Measurements from ENCODE around the gene LEKR1.

Gene LEKR1

DNA sequence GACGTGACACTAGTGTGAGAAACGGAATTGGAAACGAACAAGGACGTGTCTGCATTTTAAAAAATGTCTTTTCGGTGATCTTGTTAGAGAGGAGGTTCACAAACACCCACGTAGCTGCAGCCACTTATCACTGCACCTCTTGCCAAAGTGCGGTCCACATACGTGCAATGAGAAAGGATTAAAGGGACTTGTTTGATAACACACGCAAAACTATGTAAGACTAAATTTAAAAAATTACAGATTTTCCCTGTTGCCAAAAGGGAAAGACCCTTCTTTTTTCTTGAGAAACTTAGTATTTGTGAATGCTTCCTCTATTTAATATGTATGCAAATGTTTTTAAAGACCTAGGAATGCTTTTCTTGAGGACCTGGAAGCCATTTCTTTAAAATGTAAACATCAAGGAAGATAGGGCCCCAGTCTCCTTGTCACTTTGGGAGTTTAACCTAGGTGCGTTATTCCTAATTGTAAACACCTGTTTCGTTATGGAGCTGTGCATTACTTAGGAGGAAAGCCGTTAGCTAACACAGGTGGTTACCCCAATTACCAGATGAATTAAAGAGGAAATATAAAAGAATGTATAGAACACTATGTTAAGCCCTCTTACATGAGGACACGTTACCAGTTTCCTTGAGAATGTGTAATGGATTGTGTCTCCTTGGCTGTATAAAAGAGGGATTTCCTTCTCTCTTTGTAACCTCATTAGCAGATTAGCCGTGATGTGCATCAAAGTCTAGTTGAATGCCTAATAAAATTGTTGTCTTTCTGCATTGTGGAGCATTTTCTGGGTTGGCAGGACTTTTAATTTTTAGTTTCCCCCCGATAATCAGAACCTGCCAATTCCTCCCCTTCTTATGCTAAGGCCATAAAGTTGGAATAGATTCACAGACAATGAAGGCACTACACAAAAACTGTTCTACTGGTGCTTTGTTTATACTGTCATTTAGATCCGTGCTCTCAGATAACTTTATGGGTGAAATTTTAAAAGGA, 1.0 kb downstream of the LEKR1 start:
- TF ChIP-seq, protein P1, sequence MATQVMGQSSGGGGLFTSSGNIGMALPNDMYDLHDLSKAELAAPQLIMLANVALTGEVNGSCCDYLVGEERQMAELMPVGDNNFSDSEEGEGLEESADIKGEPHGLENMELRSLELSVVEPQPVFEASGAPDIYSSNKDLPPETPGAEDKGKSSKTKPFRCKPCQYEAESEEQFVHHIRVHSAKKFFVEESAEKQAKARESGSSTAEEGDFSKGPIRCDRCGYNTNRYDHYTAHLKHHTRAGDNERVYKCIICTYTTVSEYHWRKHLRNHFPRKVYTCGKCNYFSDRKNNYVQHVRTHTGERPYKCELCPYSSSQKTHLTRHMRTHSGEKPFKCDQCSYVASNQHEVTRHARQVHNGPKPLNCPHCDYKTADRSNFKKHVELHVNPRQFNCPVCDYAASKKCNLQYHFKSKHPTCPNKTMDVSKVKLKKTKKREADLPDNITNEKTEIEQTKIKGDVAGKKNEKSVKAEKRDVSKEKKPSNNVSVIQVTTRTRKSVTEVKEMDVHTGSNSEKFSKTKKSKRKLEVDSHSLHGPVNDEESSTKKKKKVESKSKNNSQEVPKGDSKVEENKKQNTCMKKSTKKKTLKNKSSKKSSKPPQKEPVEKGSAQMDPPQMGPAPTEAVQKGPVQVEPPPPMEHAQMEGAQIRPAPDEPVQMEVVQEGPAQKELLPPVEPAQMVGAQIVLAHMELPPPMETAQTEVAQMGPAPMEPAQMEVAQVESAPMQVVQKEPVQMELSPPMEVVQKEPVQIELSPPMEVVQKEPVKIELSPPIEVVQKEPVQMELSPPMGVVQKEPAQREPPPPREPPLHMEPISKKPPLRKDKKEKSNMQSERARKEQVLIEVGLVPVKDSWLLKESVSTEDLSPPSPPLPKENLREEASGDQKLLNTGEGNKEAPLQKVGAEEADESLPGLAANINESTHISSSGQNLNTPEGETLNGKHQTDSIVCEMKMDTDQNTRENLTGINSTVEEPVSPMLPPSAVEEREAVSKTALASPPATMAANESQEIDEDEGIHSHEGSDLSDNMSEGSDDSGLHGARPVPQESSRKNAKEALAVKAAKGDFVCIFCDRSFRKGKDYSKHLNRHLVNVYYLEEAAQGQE (IDR thresholded peaks at IDR 0.05; ENCODE audit: insufficient read depth in 1 of 2, low read depth in 2 of 2, low read length in 2 of 2): no peak
- TF ChIP-seq TAF1 (IDR thresholded peaks at IDR 0.05; ENCODE audit: borderline replicate concordance, insufficient read depth, low read length) (no peak), SIN3A (IDR thresholded peaks at IDR 0.05; ENCODE audit: borderline replicate concordance, insufficient read depth, low read length) (no peak), POLR2AphosphoS5 (IDR thresholded peaks at IDR 0.05; ENCODE audit: low read depth, low read length) (no peak), FOXP2 (optimal IDR thresholded peaks at IDR 0.05; ENCODE audit: borderline replicate concordance, extremely low read depth, extremely low read length, insufficient read depth) (no peak)

DNA sequence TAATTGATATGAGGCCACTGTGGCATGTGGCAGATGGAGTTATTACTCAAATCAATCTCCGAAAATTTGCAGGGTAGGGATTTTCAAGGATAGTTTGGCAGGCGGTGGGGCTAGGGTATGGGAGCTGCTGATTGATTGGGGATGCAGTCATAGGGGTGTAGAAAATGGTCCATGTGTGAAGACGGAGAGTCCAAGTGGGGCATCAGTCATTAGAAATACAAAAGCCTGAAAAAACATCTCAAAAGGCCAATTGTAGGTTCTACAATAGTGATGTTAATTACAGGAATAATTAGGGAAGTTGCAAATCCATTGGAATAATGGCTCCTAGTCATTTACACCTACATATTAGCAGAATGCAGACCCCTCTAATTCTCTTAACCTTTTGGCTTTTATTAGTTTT, 4.9 kb downstream of the LEKR1 start:
- no peak for TF ChIP-seq SIN3A (IDR thresholded peaks at IDR 0.05; ENCODE audit: borderline replicate concordance, insufficient read depth, low read length)
- no peak for TF ChIP-seq POLR2AphosphoS5 (IDR thresholded peaks at IDR 0.05; ENCODE audit: low read depth, low read length)
- no peak for TF ChIP-seq TAF1 (IDR thresholded peaks at IDR 0.05; ENCODE audit: borderline replicate concordance, insufficient read depth, low read length)
- TF ChIP-seq, protein P1 (IDR thresholded peaks at IDR 0.05; ENCODE audit: insufficient read depth in 1 of 2, low read depth in 2 of 2, low read length in 2 of 2): no peak

- TF ChIP-seq TAF1 (IDR thresholded peaks at IDR 0.05; ENCODE audit: borderline replicate concordance, insufficient read depth, low read length) (no peak), POLR2AphosphoS5 (IDR thresholded peaks at IDR 0.05; ENCODE audit: low read depth, low read length) (no peak), FOXP2 (optimal IDR thresholded peaks at IDR 0.05; ENCODE audit: borderline replicate concordance, extremely low read depth, extremely low read length, insufficient read depth) (no peak), SIN3A (IDR thresholded peaks at IDR 0.05; ENCODE audit: borderline replicate concordance, insufficient read depth, low read length) (no peak)
- TF ChIP-seq, protein P1 (IDR thresholded peaks at IDR 0.05; ENCODE audit: insufficient read depth in 1 of 2, low read depth in 2 of 2, low read length in 2 of 2): no peak
Observed at GRCh38 chr3:156834435-156834834, 8.3 kb downstream of the LEKR1 start.

- TF ChIP-seq FOXP2 (optimal IDR thresholded peaks at IDR 0.05; ENCODE audit: borderline replicate concordance, extremely low read depth, extremely low read length, insufficient read depth) (no peak), TAF1 (IDR thresholded peaks at IDR 0.05; ENCODE audit: borderline replicate concordance, insufficient read depth, low read length) (no peak)
- TF ChIP-seq, protein P1 (IDR thresholded peaks at IDR 0.05; ENCODE audit: insufficient read depth in 1 of 2, low read depth in 2 of 2, low read length in 2 of 2): no peak
Observed at GRCh38 chr3:156834962-156835535, 8.9 kb downstream of the LEKR1 start.

All from PFSK-1 (cell line).